Spleen (tissue), 11 donors: ENCODE results near the gene RHOT2. TPM values are rescaled to one million over a fixed set of nuclear protein-coding genes. Genes with fewer than 3 reads are reported as not detected.
A peak's percentile ranks its signal among the peaks of the same experiment; 100 is the strongest.

ENCODE experiments used
- DNase-seq: peaks from one replicate; pipeline ENCODE4 v3.0.0-alpha.2; 2020
- H3K27ac ChIP-seq, 8 donors: fragments of 200-600 bp; sonication (generic) in 7 of 8; 1 replicate in 4 of 8; 2 replicates in 4 of 8; pipeline versions ENCODE4 v1.5.0 to v1.8.0; 2016 to 2021; ENCODE audit warnings: inconsistent platforms in 4 of 8, mild to moderate bottlenecking in 4 of 8, moderate library complexity in 1 of 8
- H3K27me3 ChIP-seq, 7 donors: fragments of 200-600 bp; sonication (generic) in 6 of 7; replicated peaks in 1 of 7; 1 replicate in 4 of 7; 2 replicates in 3 of 7; pipeline versions ENCODE4 v1.5.0 to v1.8.0; 2016 to 2021; ENCODE audit warnings: inconsistent platforms in 3 of 7, mild to moderate bottlenecking in 1 of 7
- H3K36me3 ChIP-seq, 6 donors: fragments of 200-600 bp; sonication (generic) in 5 of 6; 1 replicate in 4 of 6; 2 replicates in 2 of 6; pipeline versions ENCODE4 v1.5.0 to v1.8.0; 2016 to 2021; ENCODE audit warnings: inconsistent platforms in 2 of 6
- H3K4me1 ChIP-seq, 6 donors: fragments of 200-600 bp; sonication (generic) in 5 of 6; 1 replicate in 3 of 6; 2 replicates in 3 of 6; pipeline versions ENCODE4 v1.5.0 to v1.8.0; 2016 to 2021; ENCODE audit warnings: inconsistent platforms in 3 of 6
- H3K4me3 ChIP-seq, 8 donors: fragments of 200-600 bp; sonication (generic) in 7 of 8; 1 replicate in 4 of 8; 2 replicates in 4 of 8; pipeline versions ENCODE4 v1.5.0 to v1.8.0; 2016 to 2021; ENCODE audit warnings: inconsistent platforms in 4 of 8, mild to moderate bottlenecking in 4 of 8, moderate library complexity in 2 of 8
- H3K9me3 ChIP-seq, 8 donors: fragments of 200-600 bp; sonication (generic) in 7 of 8; 1 replicate in 4 of 8; 2 replicates in 4 of 8; pipeline versions ENCODE4 v1.5.0 to v1.8.0; 2016 to 2021; ENCODE audit warnings: inconsistent platforms in 4 of 8
- POLR2A ChIP-seq, 3 donors: fragments of 450-650 bp; IDR thresholded peaks; one replicate each; pipeline ENCODE4 v1.5.1; 2017; ENCODE audit warnings: antibody characterized with exemption in 3 of 3, mild to moderate bottlenecking in 1 of 3
- POLR2AphosphoS5 ChIP-seq, 3 donors: sonication (generic); formaldehyde crosslinking; IDR thresholded peaks; one replicate each; pipeline ENCODE4 v1.5.1; 2017; ENCODE audit warnings: antibody characterized with exemption in 3 of 3
- whole genome bisulfite sequencing, 5 donors: extraction: QIAGEN DNeasy Blood & Tissue Kit in 3 of 5; methylation state at CpG; one replicate each; pipeline versions ENCODE4 v1.1.5 to v1.1.7; 2013 to 2018; 5-methylcytosine and 5-hydroxymethylcytosine counted together
- intact Hi-C: fragments of 100-400 bp; cut with DNase I; formaldehyde crosslinking; loops from one replicate; pipeline ENCODE4 v1.15.0; 2023; ENCODE audit warnings: low total_unique reads
- polyA plus RNA-seq, 3 donors: library from polyadenylated mRNA; stranded (reverse); fragments of 200-250 nt; gene quantifications; one replicate each; pipeline ENCODE4 v1.2.1, GENCODE V29; 2013
- total RNA-seq, 7 donors: library from RNA; depleted of rRNA in 3 of 7; stranded (reverse); fragments of >200 nt in 3 of 7; fragmentation: NEBNext Ultra II Directional in 4 of 7; extraction: Animal tissue kit (Norgen Biotek cat#: 25700) in 4 of 7; gene quantifications; one replicate each; pipeline versions ENCODE4 v1.1.0 to v1.2.1, GENCODE V29; 2016 to 2021
- TF ChIP-seq, protein P1 (sequence below), 11 experiments: fragments of 200-600 bp in 7 of 11; fragments of 450-650 bp in 4 of 11; sonication (generic) in 4 of 11; IDR thresholded peaks in 8 of 11; conservative IDR thresholded peaks in 3 of 11; 1 replicate in 7 of 11; 2 replicates in 4 of 11; pipeline versions ENCODE4 v1.4.0 to v1.8.0; 2016 to 2021; ENCODE audit warnings: antibody characterized with exemption in 11 of 11, inconsistent platforms in 4 of 11, mild to moderate bottlenecking in 1 of 11
- donor health status: healthy with polysubstance abuse.
- donor health status: DM: no; HTN: no; CAD: no; lungs with moderate emphysema.
- donor health status: DM: no; HTN: no; CAD: no.
- donor health status: Bipolar disorder and iron deficiency.
- donor health status: healthy.
- donor health status: DM: no; HTN: no; CAD: no.
- donor health status: DM: yes; HTN: yes; CAD: no.

RHOT2 gene
- total and polyA plus RNA-seq, 10 donors = 71.3 to 309 (median 137) TPM

DNA sequence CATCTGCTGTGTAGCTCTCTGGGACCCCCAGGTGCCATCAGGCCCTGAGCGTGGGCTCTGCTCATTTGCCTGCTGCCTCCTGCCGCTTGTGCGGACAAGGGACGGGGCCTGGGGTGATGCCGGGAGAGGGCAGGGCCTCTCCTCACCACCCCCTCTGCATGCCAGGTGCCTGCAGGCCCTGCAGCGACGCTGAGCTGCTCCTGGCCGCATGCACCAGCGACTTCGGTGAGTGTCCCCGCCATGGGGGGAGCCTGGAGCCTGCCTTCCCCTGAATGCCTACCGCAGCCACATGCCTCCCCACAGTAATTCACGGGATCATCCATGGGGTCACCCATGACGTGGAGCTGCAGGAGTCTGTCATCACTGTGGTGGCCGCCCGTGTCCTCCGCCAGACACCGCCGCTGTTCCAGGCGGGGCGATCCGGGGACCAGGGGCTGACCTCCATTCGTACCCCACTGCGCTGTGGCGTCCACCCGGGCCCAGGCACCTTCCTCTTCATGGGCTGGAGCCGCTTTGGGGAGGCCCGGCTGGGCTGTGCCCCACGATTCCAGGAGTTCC, 48.9 kb downstream of the RHOT2 start:
- no peak for DNase-seq
- TF ChIP-seq, protein P1, sequence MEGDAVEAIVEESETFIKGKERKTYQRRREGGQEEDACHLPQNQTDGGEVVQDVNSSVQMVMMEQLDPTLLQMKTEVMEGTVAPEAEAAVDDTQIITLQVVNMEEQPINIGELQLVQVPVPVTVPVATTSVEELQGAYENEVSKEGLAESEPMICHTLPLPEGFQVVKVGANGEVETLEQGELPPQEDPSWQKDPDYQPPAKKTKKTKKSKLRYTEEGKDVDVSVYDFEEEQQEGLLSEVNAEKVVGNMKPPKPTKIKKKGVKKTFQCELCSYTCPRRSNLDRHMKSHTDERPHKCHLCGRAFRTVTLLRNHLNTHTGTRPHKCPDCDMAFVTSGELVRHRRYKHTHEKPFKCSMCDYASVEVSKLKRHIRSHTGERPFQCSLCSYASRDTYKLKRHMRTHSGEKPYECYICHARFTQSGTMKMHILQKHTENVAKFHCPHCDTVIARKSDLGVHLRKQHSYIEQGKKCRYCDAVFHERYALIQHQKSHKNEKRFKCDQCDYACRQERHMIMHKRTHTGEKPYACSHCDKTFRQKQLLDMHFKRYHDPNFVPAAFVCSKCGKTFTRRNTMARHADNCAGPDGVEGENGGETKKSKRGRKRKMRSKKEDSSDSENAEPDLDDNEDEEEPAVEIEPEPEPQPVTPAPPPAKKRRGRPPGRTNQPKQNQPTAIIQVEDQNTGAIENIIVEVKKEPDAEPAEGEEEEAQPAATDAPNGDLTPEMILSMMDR (IDR thresholded peaks at IDR 0.05 in 8 of 11, conservative IDR thresholded peaks at IDR 0.05 in 3 of 11) = no peak
- TF ChIP-seq POLR2AphosphoS5 (IDR thresholded peaks at IDR 0.05) = no peak
- TF ChIP-seq POLR2A (IDR thresholded peaks at IDR 0.05) = no peak
- Histone ChIP-seq H3K27ac (no peak overlapping the region), H3K9me3 (no peaks in the 10 kb centered on the region), H3K4me1 (peaks cover 19 to 76% (median 53%) of the 10 kb centered on the region in 6 donors), H3K27me3 (peaks cover 0 to 60% (median 12%) of the 10 kb centered on the region in 7 donors), H3K36me3 (peaks cover 0 to 6% (median 0%) of the 10 kb centered on the region in 6 donors), H3K4me3 (no peak overlapping the region)
- intact Hi-C loops = no loop called here
- 86 to 93% (median 93%) methylated on average over 12 to 29 of the region's 29 CpGs for WGBS, 5 donors

GRCh38 chr16:717450-718245, 49.7 kb downstream of the RHOT2 start:
- H3K27me3 ChIP-seq = peaks cover 0 to 52% (median 12%) of the 10 kb centered on the region in 7 donors
- H3K27ac ChIP-seq = no peak overlapping the region
- WGBS, 5 donors = 81 to 93% (median 85%) methylated on average over 9 to 32 of the region's 32 CpGs
- H3K4me3 ChIP-seq = no peak overlapping the region
- peaks cover 23 to 81% (median 57%) of the 10 kb centered on the region in 6 donors for H3K4me1 ChIP-seq
- TF ChIP-seq POLR2AphosphoS5 (IDR thresholded peaks at IDR 0.05) (no peak), POLR2A (IDR thresholded peaks at IDR 0.05) (no peak)
- TF ChIP-seq, protein P1 (IDR thresholded peaks at IDR 0.05 in 8 of 11, conservative IDR thresholded peaks at IDR 0.05 in 3 of 11) = no peak
- DNase-seq = no peak
- peaks cover 0 to 14% (median 0%) of the 10 kb centered on the region in 6 donors for H3K36me3 ChIP-seq
- intact Hi-C loops = no loop called here
- H3K9me3 ChIP-seq = no peaks in the 10 kb centered on the region

GRCh38 chr16:718389-718788, 50.5 kb downstream of the RHOT2 start:
- TF ChIP-seq, protein P1 (IDR thresholded peaks at IDR 0.05 in 8 of 11, conservative IDR thresholded peaks at IDR 0.05 in 3 of 11) = no peak
- TF ChIP-seq POLR2AphosphoS5 (IDR thresholded peaks at IDR 0.05) (peak in 1 of 3 donors; percentile 4), POLR2A (IDR thresholded peaks at IDR 0.05) (no peak)
- intact Hi-C loops = no loop called here
- Histone ChIP-seq H3K4me1 (peaks cover 23 to 87% (median 60%) of the 10 kb centered on the region in 6 donors), H3K27me3 (peaks cover 0 to 45% (median 12%) of the 10 kb centered on the region in 7 donors), H3K4me3 (no peak overlapping the region), H3K27ac (no peak overlapping the region), H3K36me3 (peaks cover 0 to 17% (median 0%) of the 10 kb centered on the region in 6 donors), H3K9me3 (no peaks in the 10 kb centered on the region)
- DNase-seq = no peak
- WGBS, 5 donors = 82 to 95% (median 90%) methylated on average over 6 to 9 of the region's 9 CpGs

DNA sequence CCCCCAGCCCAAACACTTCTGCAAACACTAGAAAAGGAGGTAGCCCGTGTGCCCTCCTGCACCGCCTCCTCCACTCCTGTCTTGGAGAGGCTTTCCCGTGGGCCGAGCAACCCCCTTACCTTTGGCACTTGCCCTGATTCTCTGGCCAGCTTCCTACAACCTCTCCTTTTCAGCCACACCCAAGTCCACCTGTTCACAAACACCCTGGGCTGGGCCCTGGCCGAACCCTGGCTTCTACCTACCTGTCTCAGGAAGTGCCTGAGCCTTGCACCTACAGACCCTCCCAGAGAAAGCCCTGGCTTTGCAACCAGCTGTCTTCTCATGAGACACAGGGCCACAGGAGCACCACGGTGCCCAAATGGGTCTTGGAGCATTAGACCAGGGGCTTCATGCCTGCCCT, 51.0 kb downstream of the RHOT2 start:
- Histone ChIP-seq H3K27me3 (peaks cover 0 to 40% (median 12%) of the 10 kb centered on the region in 7 donors), H3K9me3 (no peaks in the 10 kb centered on the region), H3K36me3 (peaks cover 0 to 17% (median 0%) of the 10 kb centered on the region in 6 donors), H3K27ac (no peak overlapping the region), H3K4me1 (peaks cover 23 to 88% (median 57%) of the 10 kb centered on the region in 6 donors), H3K4me3 (no peak overlapping the region)
- no peak for DNase-seq
- 87 to 96% (median 89%) methylated on average over 6 of the region's 6 CpGs for WGBS, 5 donors
- intact Hi-C loops = no loop called here
- TF ChIP-seq POLR2A (IDR thresholded peaks at IDR 0.05) = no peak
- TF ChIP-seq, protein P1 (IDR thresholded peaks at IDR 0.05 in 8 of 11, conservative IDR thresholded peaks at IDR 0.05 in 3 of 11) = no peak
- no peak for TF ChIP-seq POLR2AphosphoS5 (IDR thresholded peaks at IDR 0.05)
